GM12878 (cell line): ENCODE measurements around the gene CFAP45. TPM values are rescaled to one million over a fixed set of nuclear protein-coding genes. Genes with fewer than 3 reads are reported as not detected.

ENCODE experiments used
- ATAC-seq: fragments of 200-7000 bp; cut with Tn5 transposase; 3 replicates; pipeline ENCODE4 v1.9.1; 2020; ENCODE audit warnings: mild to moderate bottlenecking, moderate library complexity
- BruUV-seq: library from RNA; stranded (reverse); fragments of 400-500 nt; replicated peaks from 2 replicates; lab custom pipeline; 2021; lab: Mats Ljungman, UMichigan
- CTCF ChIA-PET: fragments of 300-600 bp; sonication (Branson Sonifier 250); formaldehyde crosslinking; extraction: SDS; loops from one replicate; lab custom pipeline; 2021; ENCODE audit warnings: inconsistent platforms; lab: Yijun Ruan, JAX
- POLR2A ChIA-PET: fragments of 350-600 bp; formaldehyde crosslinking; extraction: SDS; loops from one replicate; lab custom pipeline; 2021; ENCODE audit warnings: inconsistent platforms; lab: Charles Lee
- RAD21 ChIA-PET: fragments of 300-600 bp; sonication (Branson Sonifier 250); formaldehyde crosslinking; loops from one replicate; lab custom pipeline; 2023; ENCODE audit warnings: antibody characterized with exemption; ENCODE audit not compliant: unreplicated experiment; lab: Charles Lee
- SMC1A ChIA-PET: fragments of 300-600 bp; sonication (Branson Sonifier 250); formaldehyde crosslinking; loops from one replicate; lab custom pipeline; 2023; ENCODE audit not compliant: unreplicated experiment, uncharacterized antibody; lab: Charles Lee
- DNase-seq: peaks from one replicate; pipeline ENCODE4 v3.0.0-alpha.2; 2011; ENCODE audit warnings: low read depth, low spot score
- FAIRE-seq: peaks from 3 replicates; lab custom pipeline; 2011; peaks lifted over from hg19 to GRCh38; lab: Jason Lieb, UNC
- H2AFZ ChIP-seq: 2 replicates; pipeline ENCODE4 v1.6.0; 2011; ENCODE audit warnings: low read depth, low read length, control low read depth; ENCODE audit not compliant: control insufficient read depth
- H3K27ac ChIP-seq: 2 replicates; pipeline ENCODE4 v1.5.1; 2011; ENCODE audit warnings: control low read depth; ENCODE audit not compliant: control insufficient read depth, insufficient read depth
- H3K27me3 ChIP-seq, 2 experiments: replicated peaks in 1 of 2; 2 replicates each; pipeline versions ENCODE4 v1.6.0 to v1.6.1; 2011; ENCODE audit warnings: low read length in 1 of 2; ENCODE audit not compliant: control insufficient read depth in 2 of 2, insufficient read depth in 2 of 2
- H3K36me3 ChIP-seq, 2 experiments: 2 replicates each; pipeline ENCODE4 v1.5.1; 2011; ENCODE audit warnings: low read length in 1 of 2; ENCODE audit not compliant: control insufficient read depth in 2 of 2, insufficient read depth in 2 of 2
- H3K4me1 ChIP-seq: 2 replicates; pipeline ENCODE4 v1.6.1; 2011; ENCODE audit warnings: mild to moderate bottlenecking, low read length, moderate library complexity, mixed read lengths; ENCODE audit not compliant: control insufficient read depth, insufficient read depth
- H3K4me2 ChIP-seq: 2 replicates; pipeline ENCODE4 v1.6.0; 2011; ENCODE audit warnings: control low read depth; ENCODE audit not compliant: control insufficient read depth, insufficient read depth
- H3K4me3 ChIP-seq: fragments of 200-600 bp; sonication (generic); 2 replicates; pipeline ENCODE4 v1.5.1; 2016
- H3K79me2 ChIP-seq: 2 replicates; pipeline ENCODE4 v1.6.0; 2011; ENCODE audit warnings: low read length; ENCODE audit not compliant: control insufficient read depth, insufficient read depth
- H3K9ac ChIP-seq: 2 replicates; pipeline ENCODE4 v1.8.0; 2011; ENCODE audit warnings: low read length, control low read depth, mixed read lengths; ENCODE audit not compliant: control insufficient read depth, insufficient read depth
- H3K9me3 ChIP-seq: replicated peaks from 3 replicates; pipeline ENCODE4 v1.5.1; 2011; ENCODE audit warnings: mild to moderate bottlenecking, low read length; ENCODE audit not compliant: control insufficient read depth, insufficient read depth
- H4K20me1 ChIP-seq: 2 replicates; pipeline ENCODE4 v1.6.0; 2011; ENCODE audit not compliant: control insufficient read depth, insufficient read depth
- IKZF1 ChIP-seq: fragments of 450-650 bp; conservative IDR thresholded peaks from 2 replicates; pipeline ENCODE4 v1.6.1; 2017; ENCODE audit warnings: antibody characterized with exemption, mild to moderate bottlenecking
- IKZF2 ChIP-seq, 2 experiments: fragments of 450-650 bp; IDR thresholded peaks; 2 replicates each; pipeline ENCODE4 v1.6.1; 2017; ENCODE audit warnings: mild to moderate bottlenecking in 2 of 2, moderate library complexity in 2 of 2
- NR2C2 ChIP-seq: IDR thresholded peaks from 2 replicates; pipeline ENCODE4 v1.6.1; 2011; ENCODE audit warnings: borderline replicate concordance, low read depth; ENCODE audit not compliant: control insufficient read depth, insufficient read length
- PAX5 ChIP-seq: IDR thresholded peaks from 2 replicates; pipeline ENCODE4 v1.6.1; 2011; ENCODE audit warnings: low read depth, low read length, borderline replicate concordance
- PAX8 ChIP-seq: fragments of 450-650 bp; IDR thresholded peaks from 2 replicates; pipeline ENCODE4 v1.6.1; 2017; ENCODE audit warnings: mild to moderate bottlenecking, moderate library complexity
- POU2F2 ChIP-seq: IDR thresholded peaks from 3 replicates; pipeline ENCODE4 v1.6.1; 2011; ENCODE audit warnings: low read depth, mild to moderate bottlenecking, low read length, borderline replicate concordance
- SMAD5 ChIP-seq: IDR thresholded peaks from 2 replicates; pipeline ENCODE4 v1.6.1; 2016; ENCODE audit warnings: antibody characterized with exemption, low read depth
- WRNIP1 ChIP-seq: IDR thresholded peaks from 2 replicates; pipeline ENCODE4 v1.6.1; 2011; ENCODE audit warnings: low read depth, low read length, improper control_type of control experiment, borderline replicate concordance
- ZNF622 ChIP-seq: fragments of 450-650 bp; IDR thresholded peaks from 2 replicates; pipeline ENCODE4 v1.6.1; 2017; ENCODE audit warnings: mild to moderate bottlenecking, inconsistent platforms
- WGBS: methylation state at CpG from one replicate; pipeline ENCODE4 v1.1.6; 2016; ENCODE audit warnings: low lambda C conversion rate; ENCODE audit not compliant: insufficient replicate concordance, insufficient coverage; ENCODE audit errors: missing lambda C conversion rate; 5-methylcytosine and 5-hydroxymethylcytosine counted together
- in situ Hi-C: fragments of 300-500 bp; cut with MboI; formaldehyde crosslinking; loops from 9 replicates; pipeline ENCODE4 v1.14.3; 2018; ENCODE audit warnings: mixed read lengths
- intact Hi-C: fragments of 100-400 bp; cut with micrococcal nuclease; formaldehyde crosslinking; loops from one replicate; pipeline ENCODE4 v1.14.2; 2022; ENCODE audit not compliant: unreplicated experiment
- polyA plus RNA-seq, 11 experiments: library from polyadenylated mRNA; depleted of rRNA in 4 of 11; unstranded in 6 of 11; stranded (reverse) in 5 of 11; fragments of >200 nt; fragmentation: Nextera tagmentation in 4 of 11; fragmentation: Illumina TruSeq in 1 of 11; extraction: Ambion mirVana in 4 of 11; extraction: Trizol in 1 of 11; gene quantifications; 1 replicate in 1 of 11; 2 replicates in 10 of 11; pipeline versions ENCODE4 v1.2.1 to v1.2.3, GENCODE V29; 2011 to 2016; ENCODE audit warnings: inconsistent platforms in 2 of 11, missing spikeins in 2 of 11, low read depth in 1 of 11
- total RNA-seq, 4 experiments: library from RNA; depleted of rRNA in 3 of 4; stranded (reverse); fragments of >200 nt in 3 of 4; fragmentation: Illumina TruSeq in 1 of 4; extraction: Trizol in 1 of 4; gene quantifications; 2 replicates each; pipeline versions ENCODE4 v1.2.1 to v1.2.3, GENCODE V29; 2013 to 2021

The CFAP45 gene
- total and polyA plus RNA-seq, 10 of the 15 experiments (the other 5 are each of a cell fraction or from before 2014, with no cell fraction given): 0.43 to 0.91 (median 0.67) TPM

GRCh38 chr1:159881622-159882526, 18.1 kb downstream of the CFAP45 start:
- no peak for FAIRE-seq
- in situ Hi-C loops (no loop called here), intact Hi-C loops (no loop called here)
- Histone ChIP-seq H2AFZ (no peak overlapping the region), H3K4me3 (no peak overlapping the region), H3K9me3 (no peaks in the 10 kb centered on the region), H3K4me2 (no peak overlapping the region), H3K27me3 (no peaks in the 10 kb centered on the region), H3K9ac (no peak overlapping the region), H3K79me2 (no peaks in the 10 kb centered on the region), H4K20me1 (no peaks in the 10 kb centered on the region), H3K4me1 (no peaks in the 10 kb centered on the region), H3K36me3 (no peaks in the 10 kb centered on the region), H3K27ac (no peak overlapping the region)
- no peak for DNase-seq
- ChIA-PET POLR2A (no interaction called here), CTCF (interaction anchor here (5.0 kb wide), 1 partner anchor 83 kb away, joined by 23 read pairs; no protein-coding TSS in a partner anchor), RAD21 (interaction anchor here (1.2 kb wide), 1 partner anchor 126 kb away, joined by 4 read pairs; no protein-coding TSS in a partner anchor), SMC1A (interaction anchor here (1.2 to 2.7 kb wide), 3 partner anchors 8 to 83 kb away, joined by 3 to 15 read pairs (median 8); no protein-coding TSS in a partner anchor)
- no peak for ATAC-seq
- BruUV-seq: no TSS peak
- TF ChIP-seq POU2F2 (no peak), NR2C2 (no peak), IKZF1 (no peak), SMAD5 (no peak), PAX8 (no peak), ZNF622 (no peak), PAX5 (no peak), WRNIP1 (no peak), IKZF2 (IDR thresholded peaks at IDR 0.05) (no peak)
- WGBS: 57% methylated on average over 5 of the region's 6 CpGs
